ENCODE measurements around the gene CHADL.

The CHADL gene

GRCh38 chr22:41229730-41230400 lies 10.9 kb downstream of the CHADL start:
- no peak for DNase-seq

DNA sequence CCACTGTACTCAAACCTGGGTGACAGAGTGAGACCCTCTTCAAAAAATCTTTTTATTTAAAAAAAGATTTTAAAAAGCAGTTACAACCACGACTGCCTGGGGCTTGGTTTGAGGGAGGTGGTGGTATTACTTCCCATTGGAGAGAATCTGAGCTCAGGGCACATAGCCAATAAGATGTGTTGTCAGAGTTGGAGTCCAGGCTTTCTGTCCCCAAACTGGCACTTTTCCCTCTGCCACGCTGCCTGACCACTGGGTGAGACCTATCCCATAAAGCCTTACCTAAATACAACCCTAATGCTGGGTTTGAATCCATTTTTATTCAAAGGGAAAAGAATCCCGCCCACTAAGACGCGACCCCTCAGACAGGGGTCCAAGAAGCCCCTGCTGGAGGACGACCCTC lies 11.5 kb downstream of the CHADL start:
- DNase-seq = no peak

- DNase-seq = no peak
These were observed 13.7 kb downstream of the CHADL start for GRCh38 chr22:41226723-41227655.

DNA sequence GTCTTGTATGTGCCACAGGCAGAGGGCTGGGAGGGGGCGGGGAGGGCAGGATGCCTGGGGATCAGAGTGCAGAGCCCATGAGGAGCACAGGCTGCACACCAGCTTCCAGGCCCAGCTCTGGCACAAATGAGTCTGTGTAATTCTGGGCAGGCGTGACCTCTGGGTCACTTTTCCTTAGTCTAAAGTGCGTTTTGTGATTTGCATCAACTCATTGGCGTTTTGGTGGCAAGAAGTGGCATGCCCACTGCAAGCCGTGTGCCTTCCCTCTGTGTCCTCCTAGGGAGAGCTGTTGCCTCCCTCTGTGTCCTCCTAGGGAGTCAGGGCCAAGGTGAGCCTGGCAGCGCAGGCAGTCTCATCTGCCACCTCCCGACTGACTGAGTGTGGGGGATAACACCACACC lies 17.2 kb downstream of the CHADL start:
- no peak for DNase-seq

DNA sequence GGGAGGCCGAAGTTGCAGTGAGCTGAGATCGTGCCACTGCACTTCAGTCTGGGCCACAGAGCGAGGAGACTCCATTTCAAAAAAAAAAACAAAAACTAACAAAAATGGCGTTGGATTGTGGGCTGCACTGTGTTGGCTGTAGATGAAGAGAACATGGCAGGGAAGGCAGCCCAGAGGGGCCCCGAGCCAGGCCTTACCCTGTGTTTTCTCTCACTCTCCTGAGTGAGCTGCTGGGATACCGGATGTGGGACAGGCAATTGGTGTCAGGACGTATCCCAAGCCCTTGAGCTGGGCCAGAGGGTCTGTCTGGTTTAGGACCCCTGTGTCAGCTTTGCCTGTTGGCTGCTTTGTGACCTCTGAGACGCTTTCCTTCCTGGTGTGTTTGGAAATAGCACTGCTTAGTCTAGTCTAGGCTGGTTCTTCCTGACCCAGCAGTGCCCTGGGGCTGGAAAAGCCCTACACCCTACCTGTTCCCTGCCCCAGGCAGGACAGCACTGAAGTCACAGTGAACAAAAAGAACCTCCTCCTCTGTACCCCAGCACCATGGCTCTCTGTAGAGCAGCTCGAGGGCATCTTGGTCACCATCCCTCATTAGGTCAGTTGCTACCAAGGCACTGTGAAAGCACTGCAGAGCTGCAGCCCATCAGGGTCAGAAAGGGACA lies 17.8 kb downstream of the CHADL start:
- DNase-seq = no peak

- peak; percentile 51 for DNase-seq
These were observed 23.1 kb downstream of the CHADL start for GRCh38 chr22:41217553-41218157.

GRCh38 chr22:41216984-41217383 lies 23.7 kb downstream of the CHADL start:
- DNase-seq = no peak

GRCh38 chr22:41215926-41216325 lies 24.8 kb downstream of the CHADL start:
- no peak for DNase-seq

GRCh38 chr22:41215409-41215808 lies 25.3 kb downstream of the CHADL start:
- DNase-seq = no peak

GRCh38 chr22:41206719-41207118 lies 34.0 kb downstream of the CHADL start:
- DNase-seq = no peak

DNA sequence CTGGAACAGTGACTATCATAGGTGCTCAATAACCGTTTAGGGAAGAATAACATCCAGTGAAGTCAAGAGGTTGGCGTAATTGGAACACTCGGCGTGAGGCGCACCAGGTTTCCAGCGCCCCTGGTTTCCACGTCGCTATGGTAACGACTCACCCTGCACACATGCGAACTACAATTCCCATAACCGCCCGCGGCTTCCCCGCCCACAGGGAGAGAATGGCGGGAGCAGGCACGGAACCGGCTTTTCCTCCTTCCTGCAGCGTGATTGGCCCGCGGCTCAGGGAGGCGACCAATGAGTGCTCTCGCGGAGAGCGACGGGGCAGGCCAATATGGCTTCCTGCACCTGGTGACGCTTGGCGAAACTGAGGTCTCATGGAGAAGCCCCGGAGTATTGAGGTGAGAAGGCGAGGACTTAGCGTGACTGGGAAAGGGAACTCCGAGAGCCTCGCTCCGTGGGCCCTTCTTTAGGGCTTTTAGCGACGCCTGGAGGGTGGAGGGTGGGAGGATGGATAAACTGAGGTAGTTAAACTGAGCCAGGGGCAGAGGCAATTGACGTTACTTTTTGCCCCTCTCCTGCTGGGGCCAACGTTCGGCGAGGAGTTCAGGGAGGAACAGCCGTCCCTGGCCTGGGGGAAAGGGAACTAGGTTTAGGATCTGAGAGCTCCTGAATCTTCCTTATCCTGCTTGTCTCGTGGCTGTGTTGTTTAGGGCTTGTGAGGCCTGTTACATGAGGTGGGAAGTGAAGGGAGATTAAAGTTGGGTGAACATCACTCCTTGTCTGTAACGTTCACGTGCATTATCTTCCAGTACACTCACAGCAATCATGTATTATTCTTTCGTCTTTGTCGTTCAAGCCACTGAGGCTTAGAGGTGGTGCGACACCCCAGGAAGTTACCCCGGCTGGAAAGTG lies 35.5 kb downstream of the CHADL start, which contains the start of gene L3MBTL2:
TSS of gene L3MBTL2 (plus strand) at position 321 of the 909 bp plus-strand sequence. CDS start at position 372, 51 bp downstream.
- peak; percentile 91 for DNase-seq

DNA sequence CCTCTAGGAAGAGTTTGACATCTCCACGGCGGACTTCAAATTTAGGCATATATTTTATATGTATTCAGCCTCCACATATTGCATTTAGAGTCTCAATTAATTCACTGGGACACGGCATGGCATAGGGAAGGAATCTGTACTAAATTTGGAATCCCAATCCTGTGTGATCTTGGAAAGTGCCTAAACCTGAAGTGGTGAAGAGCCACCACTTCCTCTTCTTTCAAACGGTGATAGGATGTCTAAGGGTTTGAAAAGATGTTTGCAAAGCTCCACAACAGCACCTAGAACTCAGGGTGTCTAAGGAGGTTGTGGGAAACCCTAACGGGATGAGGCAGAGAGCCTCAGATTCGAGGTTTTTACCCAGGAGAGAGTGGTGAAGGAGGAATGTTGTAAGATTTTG lies 36.7 kb downstream of the CHADL start:
- no peak for DNase-seq

DNA sequence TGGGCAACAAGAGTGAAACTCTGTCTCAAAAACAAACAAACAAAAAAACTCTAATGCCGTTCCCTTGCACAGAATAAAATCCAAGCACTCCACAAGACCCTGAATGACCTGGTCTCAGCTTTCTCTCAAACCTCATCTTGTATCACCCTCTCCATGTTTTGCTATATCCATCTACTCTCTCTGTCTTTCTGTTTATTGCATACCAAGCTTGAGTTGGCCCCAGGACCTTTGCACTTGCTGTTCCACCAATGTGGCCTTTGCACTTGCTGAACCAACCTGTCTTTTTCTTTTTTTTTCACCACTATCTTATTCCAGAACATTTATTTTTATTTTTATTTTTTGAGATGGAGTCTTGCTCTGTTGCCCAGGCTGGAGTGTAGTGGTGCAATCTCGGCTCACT lies 37.6 kb downstream of the CHADL start:
- no peak for DNase-seq

DNA sequence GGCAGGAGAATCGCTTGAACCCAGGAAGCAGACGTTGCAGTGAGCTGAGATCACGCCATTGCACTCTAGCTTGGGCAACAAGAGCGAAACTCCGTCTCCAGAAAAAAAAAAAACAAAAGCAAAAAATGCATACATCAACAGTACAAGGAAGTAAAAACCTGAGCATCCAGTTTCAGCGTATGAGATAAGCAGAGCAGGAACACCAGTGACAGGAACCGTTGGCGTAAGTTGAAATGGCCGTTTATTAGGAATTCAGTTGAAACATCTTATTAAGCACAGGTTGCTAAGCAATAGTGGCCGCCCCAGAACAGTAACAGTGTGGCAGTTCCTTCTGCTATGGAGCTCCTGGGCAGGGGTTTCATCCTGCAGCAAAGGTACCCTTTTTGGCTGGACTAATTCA lies 39.6 kb downstream of the CHADL start:
- DNase-seq = no peak

DNA sequence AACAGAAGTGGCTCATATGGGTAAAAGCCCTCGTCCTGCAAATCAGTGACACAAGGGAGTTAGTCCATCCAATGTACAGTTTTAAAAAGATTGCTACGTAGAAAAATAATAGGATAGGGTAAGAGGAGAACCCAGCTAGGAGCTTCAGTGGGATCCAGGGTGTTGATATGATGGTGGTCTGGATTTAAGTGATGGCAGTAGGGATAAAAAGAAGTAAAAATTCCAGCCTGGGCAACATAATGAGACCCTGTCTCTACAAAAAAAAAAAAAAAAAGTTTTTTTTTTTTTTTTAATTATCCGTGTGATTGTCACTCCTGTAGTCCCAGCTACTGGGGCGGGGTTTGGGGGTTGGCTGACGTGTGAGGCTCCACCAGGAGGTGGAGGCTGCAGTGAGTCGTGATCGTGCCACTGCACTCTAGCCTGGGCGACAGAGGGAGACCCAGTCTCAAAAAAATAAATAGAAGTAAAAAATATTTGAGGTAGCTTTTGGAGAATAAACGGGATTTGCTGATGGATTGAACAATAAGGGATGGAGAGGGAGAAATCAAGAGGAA lies 42.6 kb downstream of the CHADL start:
- no peak for DNase-seq

GRCh38 chr22:41197038-41197972 lies 43.4 kb downstream of the CHADL start:
- peak; percentile 11 for DNase-seq

GRCh38 chr22:41193829-41194228 lies 46.9 kb downstream of the CHADL start:
- no peak for DNase-seq

GRCh38 chr22:41191467-41191866 lies 49.3 kb downstream of the CHADL start:
- no peak for DNase-seq

DNA sequence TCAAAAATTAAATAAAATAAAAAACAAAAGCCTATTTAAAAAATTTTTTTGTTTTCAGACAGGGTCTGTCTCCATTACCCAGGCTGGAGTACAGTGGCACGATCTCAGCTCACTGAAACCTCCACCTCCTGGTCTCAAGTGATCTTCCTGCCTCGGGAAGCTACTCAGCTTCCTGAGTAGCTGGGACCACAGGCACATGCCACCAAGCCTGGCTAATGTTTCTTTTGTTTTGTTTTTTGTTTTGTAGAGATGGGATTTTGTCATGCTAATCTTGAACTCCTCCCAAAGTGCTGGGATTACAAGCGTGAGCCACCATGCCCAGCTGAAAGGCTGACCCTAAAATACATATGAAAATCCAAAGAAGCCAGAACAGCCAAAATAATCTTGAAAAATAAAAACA lies 56.1 kb downstream of the CHADL start:
- no peak for DNase-seq

Measured in amniotic stem cell (primary cell).